Suprapubic skin (tissue), 3 donors: ENCODE data around the gene DNAJC4.

Source experiments
- EP300 ChIP-seq: sonication (generic); formaldehyde crosslinking; IDR thresholded peaks from one replicate; pipeline ENCODE4 v1.6.1; 2017; ENCODE audit warnings: antibody characterized with exemption
- POLR2A ChIP-seq, 2 donors: fragments of 450-650 bp; IDR thresholded peaks; one replicate each; pipeline ENCODE4 v1.6.1; 2017; ENCODE audit warnings: antibody characterized with exemption in 2 of 2, mild to moderate bottlenecking in 2 of 2, moderate library complexity in 2 of 2
- TF ChIP-seq, protein P1 (sequence below), 2 donors: fragments of 200-600 bp in 1 of 2; fragments of 450-650 bp in 1 of 2; sonication (generic) in 1 of 2; IDR thresholded peaks; one replicate each; pipeline ENCODE4 v1.5.1; 2016 to 2019; ENCODE audit warnings: antibody characterized with exemption in 2 of 2, mild to moderate bottlenecking in 1 of 2, moderate library complexity in 1 of 2

DNA sequence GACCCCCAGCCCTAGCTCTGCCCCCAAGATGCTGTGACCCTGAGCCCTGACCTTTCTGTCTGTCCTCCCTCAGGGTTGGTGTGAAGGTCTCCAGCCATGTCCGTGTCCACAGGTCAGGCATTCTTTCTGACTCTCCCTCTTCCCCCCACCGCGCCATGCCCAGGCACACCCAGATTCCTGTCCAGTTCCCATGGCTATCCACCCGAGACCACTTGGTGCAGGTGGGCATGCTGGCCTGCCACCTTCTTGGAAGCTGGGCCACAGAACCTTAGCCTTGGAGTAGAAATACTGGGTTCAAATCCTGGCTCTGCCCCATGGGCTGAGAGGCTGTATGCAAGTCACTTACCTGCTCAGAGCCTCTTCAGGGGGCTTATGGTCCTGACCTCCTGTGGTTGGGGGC, 18.7 kb downstream of the DNAJC4 start:
- TF ChIP-seq, protein P1, sequence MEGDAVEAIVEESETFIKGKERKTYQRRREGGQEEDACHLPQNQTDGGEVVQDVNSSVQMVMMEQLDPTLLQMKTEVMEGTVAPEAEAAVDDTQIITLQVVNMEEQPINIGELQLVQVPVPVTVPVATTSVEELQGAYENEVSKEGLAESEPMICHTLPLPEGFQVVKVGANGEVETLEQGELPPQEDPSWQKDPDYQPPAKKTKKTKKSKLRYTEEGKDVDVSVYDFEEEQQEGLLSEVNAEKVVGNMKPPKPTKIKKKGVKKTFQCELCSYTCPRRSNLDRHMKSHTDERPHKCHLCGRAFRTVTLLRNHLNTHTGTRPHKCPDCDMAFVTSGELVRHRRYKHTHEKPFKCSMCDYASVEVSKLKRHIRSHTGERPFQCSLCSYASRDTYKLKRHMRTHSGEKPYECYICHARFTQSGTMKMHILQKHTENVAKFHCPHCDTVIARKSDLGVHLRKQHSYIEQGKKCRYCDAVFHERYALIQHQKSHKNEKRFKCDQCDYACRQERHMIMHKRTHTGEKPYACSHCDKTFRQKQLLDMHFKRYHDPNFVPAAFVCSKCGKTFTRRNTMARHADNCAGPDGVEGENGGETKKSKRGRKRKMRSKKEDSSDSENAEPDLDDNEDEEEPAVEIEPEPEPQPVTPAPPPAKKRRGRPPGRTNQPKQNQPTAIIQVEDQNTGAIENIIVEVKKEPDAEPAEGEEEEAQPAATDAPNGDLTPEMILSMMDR (IDR thresholded peaks at IDR 0.05), result no peak
- TF ChIP-seq POLR2A (IDR thresholded peaks at IDR 0.05) (no peak), EP300 (no peak)
